ENCODE measurements around the gene INHA.

- TF ChIP-seq POLR2A (IDR thresholded peaks at IDR 0.05) (no peak), CTCF (IDR thresholded peaks at IDR 0.05) (no peak)
Measured at GRCh38 chr2:219615894-219616293, 43.8 kb downstream of the INHA start.

Measured in thyroid gland (tissue), 4 donors.